Endodermal cell (in vitro differentiated cells): ENCODE measurements around the gene TEX54. TPM values are rescaled to one million over a fixed set of nuclear protein-coding genes. Genes with fewer than 3 reads are reported as not detected.
A peak's percentile ranks its signal among the peaks of the same experiment; 100 is the strongest.

Source experiments
- DNase-seq: peaks from one replicate; pipeline ENCODE4 v3.0.0-alpha.2; 2017
- H3K27ac ChIP-seq: 2 replicates; pipeline ENCODE4 v1.5.1; 2013; ENCODE audit warnings: mild to moderate bottlenecking, low read depth, low read length, moderate library complexity
- H3K27me3 ChIP-seq: 2 replicates; pipeline ENCODE4 v1.6.1; 2013; ENCODE audit warnings: mild to moderate bottlenecking, low read length, moderate library complexity; ENCODE audit not compliant: insufficient read depth, control insufficient read depth, poor library complexity, severe bottlenecking
- H3K36me3 ChIP-seq: 2 replicates; pipeline ENCODE4 v1.7.0; 2013; ENCODE audit warnings: mild to moderate bottlenecking, low read length, moderate library complexity; ENCODE audit not compliant: control insufficient read depth, insufficient read depth
- H3K4me1 ChIP-seq: one replicate; pipeline ENCODE4 v1.7.0; 2013; ENCODE audit warnings: low read length; ENCODE audit not compliant: control insufficient read depth, insufficient read depth
- H3K4me3 ChIP-seq: 2 replicates; pipeline ENCODE4 v1.5.1; 2013; ENCODE audit warnings: mild to moderate bottlenecking, low read length, moderate library complexity
- H3K9ac ChIP-seq: 2 replicates; pipeline ENCODE4 v1.6.1; 2013; ENCODE audit warnings: mild to moderate bottlenecking, low read length, moderate library complexity; ENCODE audit not compliant: poor library complexity, severe bottlenecking; ENCODE audit errors: extremely low read depth
- H3K9me3 ChIP-seq: 2 replicates; pipeline ENCODE4 v1.6.1; 2013; ENCODE audit warnings: mild to moderate bottlenecking, low read length, moderate library complexity; ENCODE audit not compliant: control insufficient read depth
- H3K27ac Mint-ChIP-seq: 2 replicates; pipeline ENCODE4 v1.8.0; 2020; ENCODE audit warnings: mixed read lengths
- H3K27me3 Mint-ChIP-seq: 2 replicates; pipeline ENCODE4 v1.8.0; 2021; ENCODE audit warnings: mild to moderate bottlenecking, mixed read lengths; ENCODE audit not compliant: insufficient read depth
- H3K36me3 Mint-ChIP-seq: 2 replicates; pipeline ENCODE4 v1.8.0; 2020; ENCODE audit warnings: low read depth, mixed read lengths
- H3K4me1 Mint-ChIP-seq: 2 replicates; pipeline ENCODE4 v1.8.0; 2020; ENCODE audit warnings: mixed read lengths
- H3K4me3 Mint-ChIP-seq: 2 replicates; pipeline ENCODE4 v1.8.0; 2020; ENCODE audit warnings: mild to moderate bottlenecking, moderate library complexity, mixed read lengths
- H3K9me3 Mint-ChIP-seq: 2 replicates; pipeline ENCODE4 v1.8.0; 2020; ENCODE audit warnings: mild to moderate bottlenecking, mixed read lengths
- CTCF ChIP-seq: fragments of 200-600 bp; sonication (generic); conservative IDR thresholded peaks from 2 replicates; pipeline ENCODE4 v1.5.0; 2021; ENCODE audit warnings: antibody characterized with exemption, mild to moderate bottlenecking
- WGBS, 2 experiments: methylation state at CpG; one replicate each; pipeline versions ENCODE4 v1.1.5 to v1.1.7; 2013; ENCODE audit warnings: missing lambda C conversion rate in 2 of 2, mixed read lengths in 1 of 2; ENCODE audit not compliant: insufficient coverage in 1 of 2, insufficient read length in 1 of 2; 5-methylcytosine and 5-hydroxymethylcytosine counted together
- total RNA-seq, 2 donors: library from RNA; stranded (reverse); fragmentation: NEBNext Ultra II Directional in 1 of 2; extraction: Animal tissue kit (Norgen Biotek cat#: 25700) in 1 of 2; gene quantifications; 2 replicates in 1 of 2; 3 replicates in 1 of 2; pipeline ENCODE4 v1.2.1, GENCODE V29; 2021

Gene TEX54
- total RNA-seq, 2 donors from 2014 or later = not detected

GRCh38 chr11:62880803-62881578 lies 48.4 kb upstream of the TEX54 start, which contains the start of gene SLC3A2:
Gene SLC3A2 (plus strand): TSS chr11:62880896. CDS start chr11:62881024, 128 bp downstream.
- Histone ChIP-seq H3K9me3 (no peaks in the 10 kb centered on the region), H3K4me1 (peaks cover 13% of the 10 kb centered on the region), H3K36me3 (peaks cover 67% of the 10 kb centered on the region), H3K27me3 (no peaks in the 10 kb centered on the region), H3K27ac (peak within 1 kb of the TSS; percentile 98), H3K4me3 (peak within 1 kb of the TSS; percentile 95), H3K9ac (peak within 1 kb of the TSS; percentile 99)
- TF ChIP-seq CTCF = peak; percentile 85
- H3K27ac Mint-ChIP-seq = peak within 1 kb of the TSS; percentile 100
- WGBS, 2 experiments = 0% methylated on average over 32 to 69 of the region's 69 CpGs
- H3K4me1 Mint-ChIP-seq = peaks cover 53% of the 10 kb centered on the region
- no peaks in the 10 kb centered on the region for H3K27me3 Mint-ChIP-seq
- H3K9me3 Mint-ChIP-seq = no peaks in the 10 kb centered on the region
- peak; percentile 97 for DNase-seq
- peak within 1 kb of the TSS; percentile 98 for H3K4me3 Mint-ChIP-seq
- H3K36me3 Mint-ChIP-seq = peaks cover 69% of the 10 kb centered on the region

GRCh38 chr11:62880231-62880802 lies 47.7 kb upstream of the TEX54 start:
- peaks cover 49% of the 10 kb centered on the region for H3K4me1 Mint-ChIP-seq
- H3K4me3 Mint-ChIP-seq = peak overlapping the region; percentile 98
- DNase-seq = no peak

More at GRCh38 chr11:62880231-62880802, 47.7 kb upstream of the TEX54 start:
- Mint-ChIP-seq H3K9me3 (no peaks in the 10 kb centered on the region), H3K27me3 (no peaks in the 10 kb centered on the region), H3K27ac (peak overlapping the region; percentile 100), H3K36me3 (peaks cover 65% of the 10 kb centered on the region)
- H3K27me3 ChIP-seq = no peaks in the 10 kb centered on the region
- H3K4me3 ChIP-seq = peak overlapping the region; percentile 95
- WGBS, 2 experiments = 16 to 30% methylated on average over 7 to 16 of the region's 16 CpGs
- peaks cover 13% of the 10 kb centered on the region for H3K4me1 ChIP-seq
- no peak for TF ChIP-seq CTCF
- H3K27ac ChIP-seq = peak overlapping the region; percentile 98
- H3K9ac ChIP-seq = peak overlapping the region; percentile 99
- peaks cover 61% of the 10 kb centered on the region for H3K36me3 ChIP-seq
- H3K9me3 ChIP-seq = no peaks in the 10 kb centered on the region
